Activated CD4-positive, alpha-beta T cell treated with anti-CD3 and anti-CD28 coated beads for 36 hours (primary cell): ENCODE results near the gene BDP1. TPM values are rescaled to one million over a fixed set of nuclear protein-coding genes. Genes with fewer than 3 reads are reported as not detected.
A peak's percentile ranks its signal among the peaks of the same experiment; 100 is the strongest.
"Not testable (repeated sequence)": the region's sequence is repeated elsewhere in the genome, so short reads cannot be mapped to it uniquely, and the experiment has no call there.

Source experiments
- ATAC-seq: fragments of 200-7000 bp; cut with Tn5 transposase; one replicate; pipeline ENCODE4 v1.10.0; 2021; ENCODE audit warnings: mild to moderate bottlenecking, moderate library complexity
- CTCF ChIA-PET: fragments of 350-600 bp; sonication (Branson Sonifier 250); formaldehyde crosslinking; loops from one replicate; lab custom pipeline; 2021; ENCODE audit warnings: antibody characterized with exemption; lab: Charles Lee
- POLR2A ChIA-PET: fragments of 350-600 bp; sonication (Branson Sonifier 250); formaldehyde crosslinking; loops from one replicate; lab custom pipeline; 2021; ENCODE audit warnings: antibody characterized with exemption, inconsistent platforms; lab: Charles Lee
- DNase-seq: peaks from one replicate; pipeline ENCODE4 v3.0.0-alpha.2; 2020
- H3K27ac Mint-ChIP-seq: one replicate; pipeline ENCODE4 v1.8.0; 2021; ENCODE audit warnings: mixed read lengths
- H3K27me3 Mint-ChIP-seq: one replicate; pipeline ENCODE4 v1.8.0; 2021; ENCODE audit warnings: mixed read lengths
- H3K36me3 Mint-ChIP-seq: one replicate; pipeline ENCODE4 v1.8.0; 2021; ENCODE audit warnings: low read depth, mixed read lengths
- H3K4me1 Mint-ChIP-seq: one replicate; pipeline ENCODE4 v1.8.0; 2021; ENCODE audit warnings: mixed read lengths
- H3K4me3 Mint-ChIP-seq: one replicate; pipeline ENCODE4 v1.8.0; 2021; ENCODE audit warnings: mild to moderate bottlenecking, moderate library complexity, mixed read lengths
- H3K9me3 Mint-ChIP-seq: one replicate; pipeline ENCODE4 v1.8.0; 2021; ENCODE audit warnings: low read depth, mixed read lengths
- intact Hi-C, 2 experiments: fragments of 100-400 bp; cut with DNase I in 1 of 2; cut with micrococcal nuclease in 1 of 2; formaldehyde crosslinking; loops; one replicate each; pipeline versions ENCODE4 v1.14.2 to v1.15.1; 2022 to 2024; cut with DNase I, micrococcal nuclease
- total RNA-seq, 2 experiments: library from RNA; stranded (reverse); gene quantifications; one replicate each; pipeline ENCODE4 v1.2.3, GENCODE V29; 2021

BDP1 gene
- total RNA-seq, 2 experiments from 2014 or later: 27.2 to 30.1 TPM

GRCh38 chr5:71471193-71471592 lies 15.7 kb downstream of the BDP1 start:
- ATAC-seq (no peak), DNase-seq (no peak)
- CTCF ChIA-PET: no interaction called here
- Mint-ChIP-seq H3K27me3 (no peaks in the 10 kb centered on the region), H3K9me3 (no peaks in the 10 kb centered on the region), H3K27ac (no peak overlapping the region), H3K4me1 (no peaks in the 10 kb centered on the region), H3K4me3 (no peak overlapping the region), H3K36me3 (peaks cover 32% of the 10 kb centered on the region)
- POLR2A ChIA-PET: no interaction called here
- intact Hi-C loops: loop anchor here in 1 of 2 experiments (10.0 kb wide), 1 partner anchor 64 kb away; no protein-coding TSS in a partner anchor

GRCh38 chr5:71475788-71476384 lies 20.4 kb downstream of the BDP1 start:
- DNase-seq (no peak), ATAC-seq (peak; percentile 76)
- no peak overlapping the region for H3K27ac Mint-ChIP-seq
- CTCF ChIA-PET: interaction anchor here (0.7 to 2.5 kb wide), 14 partner anchors 11 to 222 kb away, joined by 3 to 18 read pairs (median 6); no protein-coding TSS in a partner anchor
- no peaks in the 10 kb centered on the region for H3K27me3 Mint-ChIP-seq
- H3K9me3 Mint-ChIP-seq: no peaks in the 10 kb centered on the region
- intact Hi-C loops: loop anchor here (5.0 to 10.0 kb wide), 2 partner anchors 59 to 281 kb away; no protein-coding TSS in a partner anchor
- peaks cover 41% of the 10 kb centered on the region for H3K36me3 Mint-ChIP-seq
- no peak overlapping the region for H3K4me3 Mint-ChIP-seq
- POLR2A ChIA-PET: interaction anchor here (0.9 kb wide), 1 partner anchor 17 kb away, joined by 3 read pairs; no protein-coding TSS in a partner anchor
- no peaks in the 10 kb centered on the region for H3K4me1 Mint-ChIP-seq

- Mint-ChIP-seq H3K27ac (no peak overlapping the region), H3K9me3 (no peaks in the 10 kb centered on the region), H3K4me1 (peaks cover 6% of the 10 kb centered on the region), H3K36me3 (peaks cover 42% of the 10 kb centered on the region), H3K27me3 (no peaks in the 10 kb centered on the region), H3K4me3 (no peak overlapping the region)
- ChIA-PET CTCF (no interaction called here), POLR2A (interaction anchor here (0.7 kb wide), 1 partner anchor 82 kb away, joined by 4 read pairs; no protein-coding TSS in a partner anchor)
- intact Hi-C loops: no loop called here
- ATAC-seq (no peak), DNase-seq (no peak)
These were observed 26.0 kb downstream of the BDP1 start for GRCh38 chr5:71481441-71481840.

GRCh38 chr5:71482132-71482531 lies 26.7 kb downstream of the BDP1 start:
- Mint-ChIP-seq H3K9me3 (no peaks in the 10 kb centered on the region), H3K36me3 (peaks cover 42% of the 10 kb centered on the region), H3K4me3 (no peak overlapping the region), H3K27me3 (no peaks in the 10 kb centered on the region), H3K4me1 (peaks cover 6% of the 10 kb centered on the region), H3K27ac (no peak overlapping the region)
- CTCF ChIA-PET: no interaction called here
- no peak for DNase-seq
- no peak for ATAC-seq
- POLR2A ChIA-PET: no interaction called here
- intact Hi-C loops: no loop called here

GRCh38 chr5:71483355-71483754 lies 27.9 kb downstream of the BDP1 start:
- Mint-ChIP-seq H3K36me3 (peaks cover 43% of the 10 kb centered on the region), H3K27me3 (no peaks in the 10 kb centered on the region), H3K9me3 (no peaks in the 10 kb centered on the region), H3K27ac (no peak overlapping the region), H3K4me3 (no peak overlapping the region), H3K4me1 (peaks cover 6% of the 10 kb centered on the region)
- intact Hi-C loops: no loop called here
- no peak for ATAC-seq
- ChIA-PET CTCF (no interaction called here), POLR2A (interaction anchor here (0.6 kb wide), 1 partner anchor 20 kb away, joined by 4 read pairs; no protein-coding TSS in a partner anchor)
- no peak for DNase-seq

GRCh38 chr5:71492817-71493615 lies 37.6 kb downstream of the BDP1 start:
- Mint-ChIP-seq H3K36me3 (peaks cover 57% of the 10 kb centered on the region), H3K4me1 (no peaks in the 10 kb centered on the region), H3K27ac (peak overlapping the region; percentile 7), H3K27me3 (no peaks in the 10 kb centered on the region), H3K4me3 (no peak overlapping the region), H3K9me3 (no peaks in the 10 kb centered on the region)
- DNase-seq (no peak), ATAC-seq (no peak)
- CTCF ChIA-PET: interaction anchor here (0.8 to 1.3 kb wide), 2 partner anchors 13 to 17 kb away, joined by 5 read pairs; no protein-coding TSS in a partner anchor
- intact Hi-C loops: loop anchor here in 1 of 2 experiments (2.0 to 10.0 kb wide), 2 partner anchors 14 to 52 kb away; no protein-coding TSS in a partner anchor
- POLR2A ChIA-PET: interaction anchor here (1.1 kb wide), 1 partner anchor 17 kb away, joined by 3 read pairs; no protein-coding TSS in a partner anchor

- H3K36me3 Mint-ChIP-seq: peaks cover 54% of the 10 kb centered on the region
- H3K27ac Mint-ChIP-seq, H3K27me3 Mint-ChIP-seq, H3K4me3 Mint-ChIP-seq, H3K9me3 Mint-ChIP-seq, POLR2A ChIA-PET, H3K4me1 Mint-ChIP-seq, ATAC-seq, DNase-seq: not testable (repeated sequence)
- intact Hi-C loops: loop anchor here in 1 of 2 experiments (10.0 kb wide), 1 partner anchor 51 kb away; no protein-coding TSS in a partner anchor
- CTCF ChIA-PET: interaction anchor here (0.9 to 1.3 kb wide), 2 partner anchors 11 to 19 kb away, joined by 5 to 6 read pairs; no protein-coding TSS in a partner anchor
These were observed 38.8 kb downstream of the BDP1 start for GRCh38 chr5:71494202-71494601.

- CTCF ChIA-PET: interaction anchor here (0.6 kb wide), 1 partner anchor 12 kb away, joined by 3 read pairs; no protein-coding TSS in a partner anchor
- peaks cover 50% of the 10 kb centered on the region for H3K36me3 Mint-ChIP-seq
- ATAC-seq, DNase-seq, H3K27ac Mint-ChIP-seq, H3K9me3 Mint-ChIP-seq, H3K27me3 Mint-ChIP-seq, POLR2A ChIA-PET, H3K4me3 Mint-ChIP-seq, H3K4me1 Mint-ChIP-seq: not testable (repeated sequence)
- intact Hi-C loops: loop anchor here in 1 of 2 experiments (10.0 kb wide), 1 partner anchor 46 kb away; no protein-coding TSS in a partner anchor
These were observed 43.3 kb downstream of the BDP1 start for GRCh38 chr5:71498756-71499155.

- H3K27ac Mint-ChIP-seq: no peak overlapping the region
- H3K36me3 Mint-ChIP-seq: peaks cover 60% of the 10 kb centered on the region
- DNase-seq (no peak), ATAC-seq (no peak)
- ChIA-PET CTCF (no interaction called here), POLR2A (interaction anchor here (0.6 kb wide), 1 partner anchor 20 kb away, joined by 4 read pairs; no protein-coding TSS in a partner anchor)
- no peaks in the 10 kb centered on the region for H3K27me3 Mint-ChIP-seq
- no peaks in the 10 kb centered on the region for H3K4me1 Mint-ChIP-seq
- intact Hi-C loops: no loop called here
- no peaks in the 10 kb centered on the region for H3K9me3 Mint-ChIP-seq
- H3K4me3 Mint-ChIP-seq: no peak overlapping the region
These were observed 48.1 kb downstream of the BDP1 start for GRCh38 chr5:71503536-71503935.

- Mint-ChIP-seq H3K4me3 (no peak overlapping the region), H3K36me3 (peaks cover 49% of the 10 kb centered on the region), H3K4me1 (no peaks in the 10 kb centered on the region), H3K27me3 (no peaks in the 10 kb centered on the region), H3K9me3 (no peaks in the 10 kb centered on the region), H3K27ac (no peak overlapping the region)
- ChIA-PET CTCF (no interaction called here), POLR2A (no interaction called here)
- ATAC-seq (no peak), DNase-seq (no peak)
- intact Hi-C loops: no loop called here
These were observed 66.7 kb downstream of the BDP1 start for GRCh38 chr5:71522151-71522550.

GRCh38 chr5:71525611-71526010 lies 70.2 kb downstream of the BDP1 start:
- POLR2A ChIA-PET, CTCF ChIA-PET, H3K4me3 Mint-ChIP-seq, H3K9me3 Mint-ChIP-seq, H3K27ac Mint-ChIP-seq, ATAC-seq, DNase-seq, H3K27me3 Mint-ChIP-seq, intact Hi-C loops, H3K4me1 Mint-ChIP-seq: not testable (repeated sequence)
- H3K36me3 Mint-ChIP-seq: peaks cover 36% of the 10 kb centered on the region
